ENCODE results near the gene DRC3.

DRC3 gene

GRCh38 chr17:17928398-17929287 is 44.0 kb upstream of the DRC3 start:
- TF ChIP-seq CTCF (IDR thresholded peaks at IDR 0.05; ENCODE audit: low read depth, low read length, missing control alignments) = no peak
- no peak overlapping the region for H3K4me3 ChIP-seq (ENCODE audit: low read depth, low read length)
- no peak for DNase-seq (ENCODE audit: low read depth)

- no peak for DNase-seq (ENCODE audit: low read depth)
- no peak overlapping the region for H3K4me3 ChIP-seq (ENCODE audit: low read depth, low read length)
- TF ChIP-seq CTCF (IDR thresholded peaks at IDR 0.05; ENCODE audit: low read depth, low read length, missing control alignments) = no peak
Observed at GRCh38 chr17:17929655-17930380, 42.8 kb upstream of the DRC3 start.

- H3K4me3 ChIP-seq (ENCODE audit: low read depth, low read length) = no peak overlapping the region
- no peak for DNase-seq (ENCODE audit: low read depth)
- TF ChIP-seq CTCF (IDR thresholded peaks at IDR 0.05; ENCODE audit: low read depth, low read length, missing control alignments) = no peak
Observed at GRCh38 chr17:17930674-17931073, 42.0 kb upstream of the DRC3 start.

- DNase-seq (ENCODE audit: low read depth) = no peak
- no peak overlapping the region for H3K4me3 ChIP-seq (ENCODE audit: low read depth, low read length)
- no peak for TF ChIP-seq CTCF (IDR thresholded peaks at IDR 0.05; ENCODE audit: low read depth, low read length, missing control alignments)
Observed at GRCh38 chr17:17931159-17931558, 41.5 kb upstream of the DRC3 start.

GRCh38 chr17:17933775-17934174 is 38.9 kb upstream of the DRC3 start:
- no peak overlapping the region for H3K4me3 ChIP-seq (ENCODE audit: low read depth, low read length)
- no peak for TF ChIP-seq CTCF (IDR thresholded peaks at IDR 0.05; ENCODE audit: low read depth, low read length, missing control alignments)

GRCh38 chr17:17934214-17934613 is 38.4 kb upstream of the DRC3 start:
- DNase-seq (ENCODE audit: low read depth) = no peak
- no peak for TF ChIP-seq CTCF (IDR thresholded peaks at IDR 0.05; ENCODE audit: low read depth, low read length, missing control alignments)
- H3K4me3 ChIP-seq (ENCODE audit: low read depth, low read length) = no peak overlapping the region

More at GRCh38 chr17:17933775-17934174, 38.9 kb upstream of the DRC3 start:
- no peak for DNase-seq (ENCODE audit: low read depth)
